ENCODE measurements around the gene LDHAL6A. TPM values are rescaled to one million over a fixed set of nuclear protein-coding genes. Genes with fewer than 3 reads are reported as not detected.

LDHAL6A gene
- total and polyA plus RNA-seq, 2 donors from 2014 or later = 0.47 TPM; not detected in 1

DNA sequence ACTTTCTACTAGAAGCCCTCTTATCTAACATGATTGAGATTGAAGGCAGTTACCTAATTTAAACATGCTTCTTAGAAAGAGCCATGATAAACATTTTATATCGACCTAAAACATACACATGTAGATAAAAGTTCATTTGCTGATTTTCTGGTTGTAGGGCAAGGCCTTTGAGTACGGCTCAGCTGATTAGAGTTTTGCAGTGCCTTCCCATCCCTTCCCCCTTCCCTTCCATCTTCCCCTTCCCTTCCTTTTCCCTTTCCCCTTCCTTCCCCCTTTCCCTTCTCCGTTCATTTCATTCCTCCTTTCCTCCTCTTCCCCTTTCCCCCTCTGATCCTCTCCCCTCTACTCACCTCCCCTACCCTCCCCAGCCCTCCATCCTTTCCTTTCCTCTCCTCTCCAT, 39.2 kb upstream of the LDHAL6A start:
- DNase-seq = no peak
- no peak overlapping the region for H3K27ac ChIP-seq (ENCODE audit: low read depth in 2 of 2, low read length in 2 of 2)
- no peaks in the 10 kb centered on the region for H3K36me3 ChIP-seq (ENCODE audit: control insufficient read depth in 2 of 3, insufficient read depth in 3 of 3, low read length in 3 of 3)
- intact Hi-C loops (cut with DNase I) = no loop called here
- H3K9ac ChIP-seq (ENCODE audit: low read length in 3 of 3) = no peak overlapping the region
- TF ChIP-seq, protein P1, sequence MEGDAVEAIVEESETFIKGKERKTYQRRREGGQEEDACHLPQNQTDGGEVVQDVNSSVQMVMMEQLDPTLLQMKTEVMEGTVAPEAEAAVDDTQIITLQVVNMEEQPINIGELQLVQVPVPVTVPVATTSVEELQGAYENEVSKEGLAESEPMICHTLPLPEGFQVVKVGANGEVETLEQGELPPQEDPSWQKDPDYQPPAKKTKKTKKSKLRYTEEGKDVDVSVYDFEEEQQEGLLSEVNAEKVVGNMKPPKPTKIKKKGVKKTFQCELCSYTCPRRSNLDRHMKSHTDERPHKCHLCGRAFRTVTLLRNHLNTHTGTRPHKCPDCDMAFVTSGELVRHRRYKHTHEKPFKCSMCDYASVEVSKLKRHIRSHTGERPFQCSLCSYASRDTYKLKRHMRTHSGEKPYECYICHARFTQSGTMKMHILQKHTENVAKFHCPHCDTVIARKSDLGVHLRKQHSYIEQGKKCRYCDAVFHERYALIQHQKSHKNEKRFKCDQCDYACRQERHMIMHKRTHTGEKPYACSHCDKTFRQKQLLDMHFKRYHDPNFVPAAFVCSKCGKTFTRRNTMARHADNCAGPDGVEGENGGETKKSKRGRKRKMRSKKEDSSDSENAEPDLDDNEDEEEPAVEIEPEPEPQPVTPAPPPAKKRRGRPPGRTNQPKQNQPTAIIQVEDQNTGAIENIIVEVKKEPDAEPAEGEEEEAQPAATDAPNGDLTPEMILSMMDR (IDR thresholded peaks at IDR 0.05; ENCODE audit: borderline replicate concordance, extremely low read depth, insufficient read depth) = no peak
- H3K27me3 ChIP-seq (ENCODE audit: control insufficient read depth, insufficient read depth, low read length) = no peaks in the 10 kb centered on the region
- no peak overlapping the region for H3K4me3 ChIP-seq (ENCODE audit: low read length in 3 of 3)
- no peaks in the 10 kb centered on the region for H3K4me1 ChIP-seq (ENCODE audit: control insufficient read depth in 2 of 3, insufficient read depth in 2 of 3, low read depth in 1 of 3, low read length in 3 of 3)
- no peak for FAIRE-seq
- no peaks in the 10 kb centered on the region for H3K9me3 ChIP-seq (ENCODE audit: control insufficient read depth in 2 of 3, insufficient read depth in 1 of 3, low read length in 3 of 3)

DNA sequence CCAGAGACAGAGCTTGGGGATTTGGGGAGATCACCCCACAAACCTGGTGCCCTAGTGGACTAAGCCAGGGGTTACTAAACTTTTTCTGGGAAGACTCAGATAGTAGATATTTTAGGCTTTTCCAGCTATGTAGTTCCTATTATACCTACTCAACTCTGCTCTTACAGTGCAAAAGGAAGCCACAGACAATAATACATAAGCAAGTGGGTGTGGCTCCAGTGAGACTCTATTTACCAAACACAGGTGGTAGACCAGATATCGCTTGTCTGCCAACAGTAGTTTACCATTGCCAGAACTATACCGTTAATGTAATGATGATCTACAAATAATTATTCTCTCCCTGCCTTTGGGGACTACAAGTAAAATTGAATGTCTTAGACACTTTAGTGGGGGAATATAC, 36.6 kb upstream of the LDHAL6A start:
- H3K4me1 ChIP-seq (ENCODE audit: control insufficient read depth in 2 of 3, insufficient read depth in 2 of 3, low read depth in 1 of 3, low read length in 3 of 3) = no peaks in the 10 kb centered on the region
- intact Hi-C loops (cut with DNase I) = no loop called here
- DNase-seq (no peak), FAIRE-seq (no peak)
- no peaks in the 10 kb centered on the region for H3K9me3 ChIP-seq (ENCODE audit: control insufficient read depth in 2 of 3, insufficient read depth in 1 of 3, low read length in 3 of 3)
- no peak overlapping the region for H3K9ac ChIP-seq (ENCODE audit: low read length in 3 of 3)
- H3K27ac ChIP-seq (ENCODE audit: low read depth in 2 of 2, low read length in 2 of 2) = no peak overlapping the region
- no peaks in the 10 kb centered on the region for H3K36me3 ChIP-seq (ENCODE audit: control insufficient read depth in 2 of 3, insufficient read depth in 3 of 3, low read length in 3 of 3)
- no peak overlapping the region for H3K4me3 ChIP-seq (ENCODE audit: low read length in 3 of 3)
- TF ChIP-seq, protein P1 (IDR thresholded peaks at IDR 0.05; ENCODE audit: borderline replicate concordance, extremely low read depth, insufficient read depth) = no peak
- H3K27me3 ChIP-seq (ENCODE audit: control insufficient read depth, insufficient read depth, low read length) = no peaks in the 10 kb centered on the region

DNA sequence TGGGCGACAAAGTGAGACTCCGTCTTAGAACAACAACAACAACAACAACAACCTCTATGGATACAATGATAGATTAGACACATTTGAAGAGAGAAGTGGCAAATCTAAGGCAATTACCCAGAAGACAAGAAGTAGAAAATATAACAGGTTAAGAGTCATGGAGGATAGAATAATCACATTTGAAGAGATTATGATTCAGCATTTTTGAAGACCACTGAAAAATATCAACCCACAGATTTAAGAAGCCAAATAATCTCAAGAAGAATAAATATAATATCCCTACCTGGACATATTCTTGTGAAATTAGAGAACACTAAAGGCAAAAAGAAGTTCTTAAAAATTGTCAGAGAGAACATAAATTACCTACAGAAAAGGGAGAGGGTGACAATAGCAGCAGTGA, 35.6 kb upstream of the LDHAL6A start:
- H3K4me1 ChIP-seq (ENCODE audit: control insufficient read depth in 2 of 3, insufficient read depth in 2 of 3, low read depth in 1 of 3, low read length in 3 of 3) = no peaks in the 10 kb centered on the region
- no peak for DNase-seq
- no peak overlapping the region for H3K9ac ChIP-seq (ENCODE audit: low read length in 3 of 3)
- intact Hi-C loops (cut with DNase I) = no loop called here
- no peak overlapping the region for H3K27ac ChIP-seq (ENCODE audit: low read depth in 2 of 2, low read length in 2 of 2)
- no peak overlapping the region for H3K4me3 ChIP-seq (ENCODE audit: low read length in 3 of 3)
- FAIRE-seq = no peak
- no peaks in the 10 kb centered on the region for H3K36me3 ChIP-seq (ENCODE audit: control insufficient read depth in 2 of 3, insufficient read depth in 3 of 3, low read length in 3 of 3)
- H3K9me3 ChIP-seq (ENCODE audit: control insufficient read depth in 2 of 3, insufficient read depth in 1 of 3, low read length in 3 of 3) = no peaks in the 10 kb centered on the region
- no peaks in the 10 kb centered on the region for H3K27me3 ChIP-seq (ENCODE audit: control insufficient read depth, insufficient read depth, low read length)
- TF ChIP-seq, protein P1 (IDR thresholded peaks at IDR 0.05; ENCODE audit: borderline replicate concordance, extremely low read depth, insufficient read depth) = no peak

DNA sequence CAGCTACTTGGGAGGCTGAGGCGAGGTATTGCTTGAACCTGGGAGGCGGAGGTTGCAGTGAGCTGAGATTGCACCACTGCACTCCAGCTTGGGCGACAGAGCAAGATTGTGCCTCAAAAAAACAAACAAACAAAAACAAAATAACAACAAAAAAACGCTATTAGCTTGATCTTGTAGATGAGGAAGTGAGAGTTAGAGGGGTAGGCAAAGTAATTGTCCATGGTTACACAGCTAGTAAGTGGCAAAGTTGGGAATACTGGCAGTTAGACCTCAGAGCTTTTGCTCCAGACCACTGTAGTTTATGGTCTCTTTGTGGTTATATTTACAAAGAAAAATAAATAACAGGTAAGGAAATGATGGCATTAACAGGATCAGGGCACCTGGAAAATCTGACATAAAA, 28.4 kb upstream of the LDHAL6A start:
- FAIRE-seq (no peak), DNase-seq (no peak)
- intact Hi-C loops (cut with DNase I) = no loop called here

More for the DNA sequence above, 28.4 kb upstream of the LDHAL6A start:
- H3K4me3 ChIP-seq (ENCODE audit: low read length in 3 of 3) = no peak overlapping the region
- TF ChIP-seq, protein P1 (IDR thresholded peaks at IDR 0.05; ENCODE audit: borderline replicate concordance, extremely low read depth, insufficient read depth) = no peak
- H3K27ac ChIP-seq (ENCODE audit: low read depth in 2 of 2, low read length in 2 of 2) = no peak overlapping the region
- no peaks in the 10 kb centered on the region for H3K36me3 ChIP-seq (ENCODE audit: control insufficient read depth in 2 of 3, insufficient read depth in 3 of 3, low read length in 3 of 3)
- H3K9ac ChIP-seq (ENCODE audit: low read length in 3 of 3) = no peak overlapping the region
- no peaks in the 10 kb centered on the region for H3K27me3 ChIP-seq (ENCODE audit: control insufficient read depth, insufficient read depth, low read length)
- no peaks in the 10 kb centered on the region for H3K9me3 ChIP-seq (ENCODE audit: control insufficient read depth in 2 of 3, insufficient read depth in 1 of 3, low read length in 3 of 3)
- no peaks in the 10 kb centered on the region for H3K4me1 ChIP-seq (ENCODE audit: control insufficient read depth in 2 of 3, insufficient read depth in 2 of 3, low read depth in 1 of 3, low read length in 3 of 3)

Data from kidney (tissue), 14 donors.